Inflammatory macrophage treated with lipopolysaccharide for 4 hours (primary cell): Measurements from ENCODE around the gene MAST2.

ENCODE experiments used
- DNase-seq: peaks from one replicate; pipeline ENCODE4 v3.0.0-alpha.2; 2020

Gene MAST2

GRCh38 chr1:45862008-45862407 lies 58.6 kb downstream of the MAST2 start:
- no peak for DNase-seq

DNA sequence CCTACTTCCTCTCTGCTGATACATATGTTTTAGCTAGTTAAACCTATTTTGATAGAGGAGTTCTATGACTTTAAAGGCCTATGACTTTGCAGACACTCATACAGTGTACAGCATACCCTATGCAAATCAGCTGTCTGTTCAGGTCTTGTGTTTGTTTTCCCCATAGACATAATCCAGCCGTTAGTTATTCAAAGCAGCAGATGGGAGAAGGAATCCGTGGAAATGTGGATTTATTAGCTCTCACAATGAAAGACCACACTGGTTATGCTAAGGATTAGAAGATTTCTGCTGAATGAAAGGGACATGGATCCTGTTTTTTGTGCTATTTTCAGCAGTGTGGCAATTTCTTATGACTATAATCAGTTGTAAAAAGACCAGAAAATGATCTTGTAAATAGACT lies 59.8 kb downstream of the MAST2 start:
- DNase-seq = no peak

DNA sequence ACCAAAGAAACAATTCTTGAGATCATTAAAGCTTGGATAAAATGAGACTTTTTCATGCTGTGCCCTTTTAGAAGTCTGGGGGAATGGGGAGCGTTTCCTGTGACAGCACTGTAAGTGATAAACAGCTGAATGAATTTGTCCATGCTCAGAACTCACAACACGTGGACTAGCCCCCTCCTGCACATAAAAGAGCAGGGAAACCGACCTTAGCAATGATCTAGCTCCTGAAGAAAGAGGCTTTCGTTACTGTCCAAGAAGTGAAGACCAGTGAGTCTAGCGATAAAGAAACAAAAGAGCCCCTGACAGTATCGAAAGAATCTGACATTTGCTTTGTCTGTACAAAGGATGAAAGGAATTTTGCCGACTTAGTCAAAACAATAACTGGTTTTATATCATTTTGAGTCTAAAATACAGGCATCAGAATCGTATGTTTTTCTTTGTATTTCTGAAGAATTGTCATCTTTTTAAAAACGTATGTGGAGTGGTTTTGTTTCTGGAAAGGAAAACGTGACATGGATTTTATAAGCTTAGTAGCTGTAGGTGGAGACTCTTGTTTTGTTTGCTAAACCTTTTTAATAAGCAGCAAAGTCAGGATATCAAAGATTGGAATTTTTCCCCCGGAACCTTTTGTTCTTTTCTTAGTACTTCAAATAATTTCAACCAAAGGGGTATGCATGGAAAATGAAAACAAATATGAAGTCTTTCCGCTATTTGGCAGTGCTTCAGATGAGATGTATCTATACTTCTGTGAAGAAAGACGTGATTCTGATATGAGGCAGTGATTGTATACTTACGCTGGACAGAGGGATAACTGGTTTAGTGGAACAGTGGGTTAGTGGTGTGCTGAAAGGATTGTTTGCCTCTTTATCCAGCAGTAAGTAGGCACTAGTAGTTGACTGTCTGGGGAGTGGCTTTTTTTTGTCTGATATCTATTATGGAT lies 61.0 kb downstream of the MAST2 start:
- DNase-seq = no peak

DNA sequence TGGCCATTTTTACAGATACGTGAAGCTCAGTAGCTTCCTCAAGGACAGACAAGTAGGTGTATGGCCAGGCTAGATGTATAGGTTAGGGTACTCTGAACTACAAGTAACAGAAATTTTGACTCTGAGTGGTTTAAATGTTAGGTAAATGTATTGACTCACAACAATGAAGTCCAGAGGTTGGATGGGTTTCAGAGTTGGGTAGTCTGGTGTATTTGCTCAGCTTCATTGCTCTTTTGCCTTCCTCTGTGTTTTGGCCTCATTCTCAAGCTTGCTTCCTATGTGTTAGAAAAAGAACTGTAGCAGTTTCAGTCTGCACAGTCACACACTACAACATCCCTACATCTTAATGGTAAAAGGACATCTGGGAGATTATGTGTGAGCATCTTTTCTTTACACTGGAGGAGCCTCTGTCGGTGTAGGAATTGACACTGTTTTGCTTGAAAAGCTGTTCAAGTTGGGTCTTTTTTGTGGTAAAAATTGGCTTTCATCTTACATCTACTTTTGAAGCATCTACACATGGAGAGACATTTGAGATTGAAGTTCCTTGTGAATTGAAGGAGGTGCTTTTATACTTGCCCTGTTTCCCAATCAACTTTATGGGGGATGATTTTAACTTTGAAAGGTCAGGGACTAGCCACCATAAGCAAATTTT lies 64.4 kb downstream of the MAST2 start:
- no peak for DNase-seq

DNA sequence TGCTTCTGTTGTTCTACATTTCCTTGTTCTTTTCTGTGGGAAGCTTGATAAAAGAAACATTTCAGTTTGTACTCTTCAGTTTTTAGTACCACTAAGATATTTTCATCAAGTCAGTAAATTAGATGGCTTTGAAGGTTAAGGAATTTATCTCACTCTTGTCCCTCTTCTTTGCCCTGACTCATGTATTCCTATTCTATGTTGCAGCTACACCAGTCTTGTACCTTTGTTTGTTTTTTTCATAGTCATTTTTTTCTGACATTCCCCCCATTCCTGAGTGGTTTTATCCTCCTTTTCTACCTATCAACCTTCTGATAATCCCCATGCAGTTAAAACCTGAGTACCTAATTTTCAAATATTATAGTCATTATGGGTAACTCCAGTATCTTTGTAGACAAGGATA lies 65.4 kb downstream of the MAST2 start:
- DNase-seq = no peak

DNA sequence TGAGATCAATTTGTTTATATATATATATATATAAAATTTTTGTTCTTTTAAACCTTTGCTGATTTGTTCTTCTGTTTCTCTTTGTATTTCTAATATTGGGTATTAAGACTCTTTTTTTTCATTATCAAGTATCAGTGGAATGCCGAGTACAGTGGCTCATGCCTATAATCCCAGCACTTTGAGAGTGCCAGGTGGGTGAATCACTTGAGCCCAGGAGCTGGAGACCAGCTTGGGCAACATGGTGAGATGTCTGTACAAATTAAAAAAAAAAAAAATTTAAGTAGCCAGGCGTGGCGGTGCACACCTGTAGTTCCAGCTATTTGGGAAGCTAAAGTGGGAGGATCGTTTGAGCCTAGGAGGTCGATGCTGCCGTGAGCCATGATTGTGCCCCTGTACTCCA lies 67.1 kb downstream of the MAST2 start:
- DNase-seq = no peak

GRCh38 chr1:45872173-45872801 lies 68.9 kb downstream of the MAST2 start:
- peak; percentile 18 for DNase-seq

DNA sequence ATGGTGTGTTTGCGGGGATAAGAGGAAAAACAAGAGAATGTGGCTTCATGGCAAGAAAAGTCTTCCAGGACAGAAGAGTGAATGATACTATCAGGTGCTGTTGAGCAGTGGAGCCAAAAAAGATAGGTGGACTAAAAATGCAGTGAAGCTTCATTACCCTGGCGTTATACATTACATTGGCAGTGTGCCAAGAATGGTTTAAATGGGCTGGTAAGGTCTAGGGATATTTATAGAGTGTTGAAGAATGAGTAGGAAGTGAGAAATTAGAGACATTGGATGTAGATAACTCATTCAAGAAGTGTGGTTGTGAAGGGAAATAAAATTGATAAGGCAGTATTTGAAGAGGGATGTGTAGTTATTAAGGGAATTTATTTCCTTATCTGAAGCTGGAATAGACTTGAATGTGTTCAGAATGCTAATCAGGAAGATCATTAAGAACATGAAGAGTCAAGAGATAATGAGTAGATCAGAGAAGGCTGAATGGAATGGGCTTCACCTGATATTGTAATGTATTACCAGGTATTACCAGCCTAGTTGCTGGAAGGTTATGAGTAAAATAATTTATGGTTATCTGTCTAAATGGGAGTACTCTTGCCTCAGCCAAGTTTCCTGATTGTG lies 72.7 kb downstream of the MAST2 start:
- DNase-seq = no peak

DNA sequence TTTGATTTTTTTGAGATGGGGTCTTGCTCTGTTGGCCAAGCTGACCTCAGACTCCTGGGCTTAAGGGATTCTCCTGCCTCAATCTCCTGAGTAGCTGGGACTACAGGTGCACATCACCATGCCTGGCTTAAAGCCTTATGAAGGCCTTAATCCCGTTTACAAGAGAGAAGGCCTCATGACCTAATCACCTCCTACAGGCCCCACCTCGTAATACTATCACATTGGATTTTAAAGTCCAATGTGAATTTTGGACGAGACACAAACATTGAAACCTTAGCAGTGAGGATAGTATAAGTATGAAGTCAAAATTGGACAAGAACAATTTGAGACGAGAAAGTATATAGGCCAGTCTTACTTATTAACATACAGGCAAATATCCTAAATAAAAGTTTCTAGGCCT lies 73.9 kb downstream of the MAST2 start:
- no peak for DNase-seq

DNA sequence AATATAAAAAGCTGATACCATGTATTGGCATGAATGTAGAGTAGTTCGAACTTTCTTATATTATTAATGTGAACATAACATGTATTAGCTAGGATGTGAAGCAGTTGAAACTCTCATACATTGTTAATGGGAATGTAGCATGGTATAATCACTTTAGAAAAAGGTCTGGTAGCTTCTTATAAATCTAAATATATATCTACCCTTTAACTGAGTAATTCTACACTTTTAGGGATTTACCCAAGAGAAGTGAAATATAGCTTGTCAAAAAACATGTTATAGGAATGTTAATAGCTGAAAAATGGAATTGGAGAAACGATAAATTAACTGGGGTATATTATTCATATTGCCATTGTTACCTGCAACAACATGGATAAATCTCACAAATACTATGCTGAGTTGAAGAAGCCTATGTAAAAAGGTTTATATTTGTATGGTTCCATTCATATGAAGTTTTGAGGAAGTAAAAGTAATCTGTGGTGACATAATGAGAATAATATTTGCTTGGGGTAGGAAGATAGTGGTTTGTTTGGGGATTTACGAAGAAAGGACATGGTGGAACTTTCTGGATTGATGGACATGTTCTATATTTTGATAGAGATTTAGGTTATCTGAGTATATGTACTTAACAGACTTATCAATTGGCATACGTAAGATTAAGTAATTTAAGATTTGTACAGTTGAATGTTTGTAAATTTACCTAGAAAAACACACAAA lies 76.6 kb downstream of the MAST2 start:
- peak; percentile 42 for DNase-seq

GRCh38 chr1:45880930-45881329 lies 77.5 kb downstream of the MAST2 start:
- no peak for DNase-seq

GRCh38 chr1:45883658-45884057 lies 80.2 kb downstream of the MAST2 start:
- no peak for DNase-seq

DNA sequence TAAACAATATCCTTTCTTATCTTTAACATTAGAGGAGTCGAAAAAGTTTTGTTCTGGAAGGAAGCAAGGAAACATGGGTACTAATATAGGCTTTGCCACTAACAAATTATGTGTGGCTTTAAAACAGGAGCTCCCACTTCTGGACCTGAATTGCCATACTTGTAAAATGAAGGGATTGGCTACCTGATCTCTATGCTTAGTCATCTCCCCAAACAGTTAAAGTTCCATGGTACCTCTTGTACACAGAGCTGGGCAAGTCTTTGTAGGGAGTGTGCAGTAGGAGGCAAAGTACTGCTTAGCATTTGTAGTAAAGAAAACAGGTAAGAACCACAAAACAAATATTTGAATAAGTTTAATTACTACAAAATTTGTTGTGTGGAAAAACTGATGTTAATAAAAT lies 81.3 kb downstream of the MAST2 start:
- DNase-seq = no peak

DNA sequence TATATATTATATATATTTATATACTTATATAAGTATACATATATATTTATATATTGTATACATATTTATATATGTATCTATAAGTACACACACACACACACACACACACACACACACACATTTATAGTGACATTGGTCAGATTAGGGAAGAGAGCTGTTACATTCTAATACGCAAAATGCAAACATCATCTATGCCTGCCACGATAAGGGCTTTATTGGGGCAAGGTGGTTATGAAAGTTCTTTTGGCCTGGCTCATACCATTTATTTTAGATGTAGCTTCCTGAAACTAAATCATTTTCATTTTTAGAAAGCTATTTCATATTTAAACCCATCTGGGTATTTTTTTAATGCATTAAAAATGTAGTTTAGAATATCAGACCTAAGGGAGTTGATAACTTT lies 82.8 kb downstream of the MAST2 start:
- DNase-seq = no peak

DNA sequence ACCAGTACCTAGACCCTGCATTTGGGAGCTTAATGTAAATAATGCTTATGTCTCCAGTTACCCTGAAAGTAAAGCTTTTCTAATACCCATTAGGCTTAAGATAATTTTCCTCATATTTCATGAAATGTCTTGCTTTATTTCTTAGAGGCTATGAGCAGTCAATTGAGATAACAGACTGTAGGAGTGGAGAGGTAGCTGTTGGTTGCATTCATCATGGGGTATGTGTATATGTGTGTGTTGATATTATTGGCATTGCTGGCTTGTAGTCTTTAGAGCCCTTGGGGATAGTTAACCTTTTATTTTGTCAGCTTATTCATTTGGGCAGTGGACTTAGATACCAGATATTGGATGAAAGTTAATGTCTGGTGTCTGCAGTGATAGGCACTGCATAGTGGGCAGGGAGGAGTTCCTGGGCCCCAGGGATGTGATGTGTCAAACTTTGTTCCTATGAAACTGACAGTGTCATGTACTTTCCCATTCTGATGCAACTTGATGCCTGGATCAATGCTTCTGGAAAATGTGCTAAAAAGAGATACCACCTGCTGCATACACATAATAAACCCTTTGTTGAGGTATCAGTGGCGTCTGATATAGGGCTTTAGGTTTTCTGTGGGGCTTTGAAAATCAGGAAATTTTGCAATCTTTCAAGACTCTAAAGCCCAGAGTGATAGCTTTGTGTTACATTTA lies 83.9 kb downstream of the MAST2 start:
- DNase-seq = peak; percentile 13

DNA sequence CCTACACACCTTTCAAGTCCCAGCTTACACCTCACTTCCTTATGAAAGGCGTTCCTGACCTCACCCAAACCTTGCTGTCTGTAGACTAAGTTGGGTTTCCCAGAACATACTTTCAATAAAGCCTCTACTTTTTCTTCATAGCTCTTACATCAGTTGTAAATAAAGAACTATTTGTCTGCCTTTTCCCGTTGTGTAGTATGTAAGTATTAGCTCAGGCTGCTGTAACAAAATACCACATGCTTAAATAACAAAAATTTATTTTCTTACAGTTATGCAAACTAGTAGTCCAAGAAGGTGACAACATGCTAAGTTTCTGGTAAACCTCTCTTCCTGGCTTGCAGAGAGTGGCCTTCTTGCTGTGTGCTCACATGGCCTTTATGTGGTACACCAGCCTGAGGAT lies 86.7 kb downstream of the MAST2 start:
- no peak for DNase-seq

DNA sequence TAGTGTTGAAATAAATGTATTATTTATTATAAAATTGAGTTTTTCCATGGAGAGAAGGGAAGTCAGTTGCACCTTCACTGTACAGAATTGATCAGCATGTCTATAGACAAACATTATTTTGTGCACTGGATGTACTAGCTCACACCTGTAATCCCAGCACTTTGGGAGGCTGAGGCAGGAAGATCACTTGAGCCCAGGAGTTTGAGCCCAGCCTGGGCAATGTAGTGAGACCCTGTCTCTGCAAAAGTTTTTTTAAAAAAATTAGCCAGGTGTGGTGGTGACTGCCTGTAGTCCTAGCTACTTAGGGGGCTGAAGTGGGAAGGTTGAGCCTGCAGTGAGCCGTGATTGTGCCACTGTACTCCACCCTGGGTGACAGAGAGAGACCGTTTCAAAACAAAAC lies 87.7 kb downstream of the MAST2 start:
- no peak for DNase-seq

DNA sequence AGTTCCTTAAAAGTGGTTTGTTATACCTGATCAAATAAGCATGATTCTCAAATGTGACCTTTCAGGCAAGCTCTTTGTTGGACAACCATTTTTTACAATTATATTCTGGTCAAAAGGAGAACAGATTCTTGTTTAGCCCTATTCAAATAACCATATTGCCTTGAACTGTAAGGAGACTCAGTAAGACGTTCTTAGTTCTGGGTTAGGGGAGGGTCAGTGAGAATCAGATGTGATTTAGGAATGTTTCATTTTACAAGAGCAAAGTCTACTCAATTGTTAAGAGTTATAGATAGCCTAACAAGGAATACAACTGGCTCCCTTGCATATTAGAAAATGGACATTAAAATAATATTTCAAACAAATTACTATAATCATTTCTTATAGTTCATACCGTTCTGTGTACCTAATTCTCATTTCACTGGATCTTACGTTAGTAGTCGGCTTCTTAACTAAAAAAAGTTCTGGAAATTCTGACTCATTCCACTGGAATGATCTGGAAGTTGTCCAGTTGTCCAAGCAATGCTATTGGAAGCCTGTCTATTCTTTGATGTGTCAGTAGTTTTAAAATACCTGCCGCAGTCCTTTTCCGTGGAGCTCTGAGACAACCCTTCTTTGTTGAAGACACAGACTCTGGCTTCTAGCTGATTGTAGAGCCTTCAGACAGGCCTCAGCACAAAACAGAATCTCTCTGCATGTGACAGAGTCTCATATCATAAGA lies 88.8 kb downstream of the MAST2 start:
- DNase-seq = no peak

GRCh38 chr1:45894331-45894730 lies 90.9 kb downstream of the MAST2 start:
- no peak for DNase-seq

DNA sequence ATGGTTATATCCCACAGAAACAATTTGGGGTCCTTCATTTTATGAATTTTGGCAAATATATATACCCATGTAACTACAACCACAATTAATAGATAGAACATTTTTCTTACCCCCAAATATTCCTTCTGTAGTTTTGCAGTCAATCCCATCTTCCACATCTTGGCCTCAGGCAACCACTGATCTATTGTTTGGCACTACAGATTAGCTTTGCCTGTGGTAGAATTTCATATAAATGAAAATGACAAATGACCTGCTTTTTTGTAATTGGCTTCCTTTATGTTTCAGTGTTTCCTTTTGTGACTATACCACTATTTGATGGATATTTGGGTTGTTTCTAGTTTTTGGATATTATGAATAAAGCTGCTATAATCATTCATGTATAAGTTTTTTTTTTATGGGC lies 91.5 kb downstream of the MAST2 start:
- no peak for DNase-seq

GRCh38 chr1:45895406-45895805 lies 92.0 kb downstream of the MAST2 start:
- no peak for DNase-seq

DNA sequence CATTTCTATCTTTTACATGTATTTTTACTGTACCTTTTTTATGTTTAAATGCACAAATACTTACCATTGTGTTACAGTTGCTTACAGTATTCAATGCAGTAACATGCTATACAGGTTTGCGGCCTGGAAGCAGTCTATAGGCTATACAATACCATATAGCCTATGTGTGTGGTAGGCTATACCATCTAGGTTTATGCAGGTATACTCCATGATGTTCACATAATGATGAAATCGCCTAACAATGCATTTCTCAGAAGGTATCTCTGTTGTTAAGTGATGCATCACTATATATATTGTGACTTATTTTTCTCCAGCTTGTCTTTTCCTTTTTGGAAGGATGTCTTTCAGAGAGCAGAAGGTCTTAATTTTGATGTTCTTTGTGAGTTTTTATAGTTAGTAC lies 103.5 kb downstream of the MAST2 start:
- DNase-seq = no peak
